Urinary bladder (tissue), 4 donors: Measurements from ENCODE around the gene ATRN. TPM values are rescaled to one million over a fixed set of nuclear protein-coding genes. Genes with fewer than 3 reads are reported as not detected.
"Not testable (repeated sequence)": the region's sequence is repeated elsewhere in the genome, so short reads cannot be mapped to it uniquely, and the experiment has no call there.

Source experiments
- DNase-seq: peaks from one replicate; pipeline ENCODE4 v3.0.0-alpha.2; 2015; ENCODE audit errors: extremely low spot score
- H3K27ac ChIP-seq: one replicate; pipeline ENCODE4 v1.5.1; 2013; ENCODE audit warnings: low read depth, mild to moderate bottlenecking, moderate library complexity
- H3K36me3 ChIP-seq: one replicate; pipeline ENCODE4 v1.6.1; 2013; ENCODE audit warnings: mild to moderate bottlenecking, moderate library complexity; ENCODE audit not compliant: insufficient read depth
- H3K4me1 ChIP-seq: one replicate; pipeline ENCODE4 v1.6.1; 2013; ENCODE audit warnings: mild to moderate bottlenecking, moderate library complexity; ENCODE audit not compliant: insufficient read depth
- H3K4me3 ChIP-seq: one replicate; pipeline ENCODE4 v1.5.1; 2013; ENCODE audit warnings: low read depth, low read length
- WGBS: extraction: QIAGEN DNeasy Blood & Tissue Kit; methylation state at CpG from one replicate; pipeline ENCODE4 v1.1.7; 2013; 5-methylcytosine and 5-hydroxymethylcytosine counted together
- polyA plus RNA-seq: library from polyadenylated mRNA; stranded (reverse); fragments of 200-250 nt; gene quantifications from one replicate; pipeline ENCODE4 v1.2.3, GENCODE V29; 2013
- total RNA-seq: library from RNA; depleted of rRNA; stranded (reverse); fragments of >200 nt; gene quantifications from one replicate; pipeline ENCODE4 v1.2.3, GENCODE V29; 2014
- donor health status: healthy with polysubstance abuse.
- donor health status: healthy.

ATRN gene
- total and polyA plus RNA-seq, 2 donors: 15.2 to 37.6 TPM

DNA sequence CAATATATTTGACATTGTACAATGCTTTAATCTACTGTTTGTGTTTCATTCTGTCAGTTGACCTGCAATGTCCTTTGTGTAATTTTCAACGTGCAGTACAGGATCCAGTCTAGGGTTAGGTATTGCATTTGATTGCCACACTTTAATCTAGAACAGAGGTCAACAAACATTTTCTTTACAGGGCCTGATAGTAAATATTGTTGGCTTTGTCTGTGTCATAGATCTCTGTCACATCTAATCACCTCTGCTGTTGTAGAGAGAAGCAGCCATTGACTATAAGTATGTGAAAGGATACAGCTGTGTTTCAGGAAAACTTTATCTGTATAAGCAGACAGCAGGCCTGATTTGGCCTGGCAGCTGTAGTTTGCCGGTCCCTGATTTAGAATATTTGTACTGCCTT lies 39.3 kb downstream of the ATRN start:
- H3K4me3 ChIP-seq: no peak overlapping the region
- WGBS: 31% methylated on average over 2 of the region's 2 CpGs
- H3K4me1 ChIP-seq: no peaks in the 10 kb centered on the region
- H3K36me3 ChIP-seq: no peaks in the 10 kb centered on the region
- no peak overlapping the region for H3K27ac ChIP-seq
- DNase-seq: no peak

DNA sequence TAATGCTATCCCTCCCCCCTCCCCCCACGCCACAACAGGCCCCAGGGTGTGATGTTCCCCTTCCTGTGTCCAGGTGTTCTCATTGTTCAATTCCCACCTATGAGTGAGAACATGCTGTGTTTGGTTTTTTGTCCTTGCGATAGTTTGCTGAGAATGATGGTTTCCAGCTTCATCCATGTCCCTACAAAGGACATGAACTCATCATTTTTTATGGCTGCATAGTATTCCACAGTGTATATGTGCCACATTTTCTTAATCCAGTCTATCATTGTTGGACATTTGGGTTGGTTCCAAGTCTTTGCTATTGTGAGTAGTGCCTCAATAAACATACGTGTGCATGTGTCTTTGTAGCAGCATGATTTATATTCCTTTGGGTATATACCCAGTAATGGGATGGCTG lies 41.4 kb downstream of the ATRN start:
- WGBS: 93% methylated on average over 3 of the region's 3 CpGs
- H3K36me3 ChIP-seq, H3K27ac ChIP-seq, DNase-seq, H3K4me1 ChIP-seq, H3K4me3 ChIP-seq: not testable (repeated sequence)

DNA sequence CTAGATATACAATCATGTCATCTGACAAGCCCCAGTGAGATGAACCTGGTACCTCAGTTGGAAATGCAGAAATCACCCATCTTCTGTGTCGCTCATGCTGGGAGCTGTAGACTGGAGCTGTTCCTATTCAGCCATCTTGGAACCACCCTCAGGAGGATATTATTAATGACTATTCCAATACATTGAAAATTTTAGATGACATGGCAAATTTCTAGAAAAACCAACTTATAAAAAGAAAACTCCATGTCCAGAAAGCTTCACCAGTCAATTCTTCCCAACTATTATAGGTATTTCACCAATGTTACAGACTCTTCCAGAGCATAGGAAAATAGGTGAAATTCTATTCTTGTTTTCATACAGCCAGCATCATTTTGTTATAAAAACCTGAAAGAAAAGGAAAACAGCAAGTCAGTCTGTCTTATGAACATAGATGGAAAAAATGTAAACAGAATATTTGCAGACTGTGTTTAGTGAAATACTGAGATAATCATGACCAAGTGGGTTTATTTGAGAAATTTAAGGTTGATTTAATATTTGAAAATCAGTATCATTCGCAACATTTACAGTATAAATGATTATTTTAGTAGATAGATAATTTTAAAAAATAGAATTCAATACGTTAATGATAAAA lies 43.3 kb downstream of the ATRN start:
- H3K4me3 ChIP-seq: no peak overlapping the region
- WGBS: 89% methylated on average over 3 of the region's 3 CpGs
- H3K36me3 ChIP-seq: no peaks in the 10 kb centered on the region
- H3K27ac ChIP-seq: no peak overlapping the region
- no peaks in the 10 kb centered on the region for H3K4me1 ChIP-seq
- no peak for DNase-seq

DNA sequence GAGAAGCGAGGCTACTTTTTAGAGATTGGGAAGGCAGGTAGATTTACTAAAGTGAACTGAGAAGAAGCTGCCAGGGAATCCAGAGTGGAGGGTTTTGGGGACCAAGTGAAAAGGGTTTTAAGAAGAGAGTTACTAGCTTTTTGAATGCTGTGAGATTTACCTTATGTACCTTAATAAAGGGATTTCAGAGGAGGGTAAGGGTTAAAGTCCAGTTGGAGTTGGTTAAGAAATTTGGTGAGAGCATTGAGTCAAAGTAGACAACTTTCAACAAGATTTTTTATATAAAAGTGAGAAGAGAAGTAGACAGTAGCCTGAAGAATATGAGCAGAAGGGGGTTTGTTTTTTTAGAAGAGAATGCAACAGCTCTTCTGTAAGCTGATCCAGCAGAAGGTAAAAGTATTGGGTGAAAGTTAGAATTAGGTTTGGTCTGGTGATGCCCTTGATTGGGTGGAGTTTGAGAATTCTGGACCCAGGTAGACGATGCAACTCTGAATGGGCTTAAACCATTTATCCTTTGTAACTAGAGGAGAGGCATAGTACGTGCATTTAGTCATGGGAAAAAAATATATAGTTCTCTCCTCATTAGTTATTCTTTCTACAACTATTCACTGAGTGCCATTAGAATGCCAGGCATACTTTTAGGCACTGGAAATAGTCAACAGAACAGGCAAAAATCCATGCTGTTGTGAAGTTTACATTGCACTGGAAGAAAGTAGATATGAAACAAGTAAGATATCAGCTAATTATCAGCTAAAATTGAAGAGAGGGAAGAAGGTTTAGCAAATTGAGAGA lies 44.8 kb downstream of the ATRN start:
- H3K4me1 ChIP-seq: no peaks in the 10 kb centered on the region
- H3K27ac ChIP-seq: no peak overlapping the region
- H3K36me3 ChIP-seq: no peaks in the 10 kb centered on the region
- no peak overlapping the region for H3K4me3 ChIP-seq
- WGBS: 82% methylated on average over 3 of the region's 3 CpGs
- DNase-seq: no peak

DNA sequence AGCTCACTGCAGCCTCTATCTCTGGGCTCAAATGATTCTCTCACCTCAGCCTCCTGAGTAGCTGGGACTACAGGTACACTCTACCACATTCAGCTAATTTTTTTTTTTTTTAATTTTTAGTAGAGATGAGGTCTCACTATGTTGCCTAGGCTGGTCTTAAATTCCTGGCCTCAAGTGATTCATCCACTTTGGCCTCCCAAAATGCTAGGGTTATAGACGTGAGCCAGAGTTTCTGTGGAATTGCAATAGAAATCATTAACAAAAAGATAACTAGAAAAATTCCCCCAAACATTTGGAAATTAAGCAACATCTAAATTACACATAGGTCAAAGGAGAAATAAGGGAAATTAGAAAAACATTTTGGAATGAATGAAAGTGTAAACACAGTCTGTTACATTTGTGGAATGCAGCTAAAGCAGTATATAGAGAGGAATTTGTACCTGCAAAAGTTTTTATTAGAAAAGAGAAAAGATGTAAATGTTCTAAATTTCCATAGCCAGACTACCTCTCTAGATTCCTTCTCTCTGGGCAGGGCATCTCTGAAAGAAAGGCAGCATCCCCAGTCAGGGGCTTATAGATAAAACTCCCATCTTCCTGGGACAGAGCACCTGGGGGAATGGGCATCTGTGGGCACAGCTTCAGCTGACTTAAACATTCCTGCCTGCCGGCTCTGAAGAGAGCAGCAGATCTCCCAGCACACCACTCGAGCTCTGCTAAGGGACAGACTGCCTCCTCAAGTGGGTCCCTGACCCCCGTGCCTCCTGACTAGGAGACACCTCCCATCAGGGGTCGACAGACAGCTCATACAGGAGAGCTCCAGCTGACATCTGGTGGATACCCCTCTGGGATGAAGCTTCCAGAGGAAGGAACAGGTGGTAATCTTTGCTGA lies 51.3 kb downstream of the ATRN start:
- H3K4me3 ChIP-seq: no peak overlapping the region
- H3K27ac ChIP-seq: no peak overlapping the region
- DNase-seq: no peak
- no peaks in the 10 kb centered on the region for H3K36me3 ChIP-seq
- 96% methylated on average over 5 of the region's 5 CpGs for WGBS
- H3K4me1 ChIP-seq: no peaks in the 10 kb centered on the region

DNA sequence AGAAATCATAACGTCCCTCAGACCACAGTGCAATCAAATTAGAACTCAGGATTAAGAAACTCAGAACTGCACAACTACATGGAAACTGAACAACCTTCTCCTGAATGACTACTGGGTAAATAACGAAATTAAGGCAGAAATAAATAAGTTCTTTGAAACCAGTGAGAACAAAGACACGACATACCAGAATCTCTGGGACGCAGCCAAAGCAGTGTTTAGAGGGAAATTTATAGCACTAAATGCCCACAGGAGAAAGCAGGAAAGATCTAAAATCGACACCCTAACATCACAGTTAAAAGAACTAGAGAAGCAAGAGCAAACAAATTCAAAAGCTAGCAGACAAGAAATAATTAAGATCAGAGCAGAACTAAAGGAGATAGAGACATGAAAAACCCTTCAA lies 53.9 kb downstream of the ATRN start:
- WGBS: 96% methylated on average over 5 of the region's 5 CpGs
- not testable (repeated sequence) for H3K4me1 ChIP-seq, H3K27ac ChIP-seq, DNase-seq, H3K4me3 ChIP-seq, H3K36me3 ChIP-seq

DNA sequence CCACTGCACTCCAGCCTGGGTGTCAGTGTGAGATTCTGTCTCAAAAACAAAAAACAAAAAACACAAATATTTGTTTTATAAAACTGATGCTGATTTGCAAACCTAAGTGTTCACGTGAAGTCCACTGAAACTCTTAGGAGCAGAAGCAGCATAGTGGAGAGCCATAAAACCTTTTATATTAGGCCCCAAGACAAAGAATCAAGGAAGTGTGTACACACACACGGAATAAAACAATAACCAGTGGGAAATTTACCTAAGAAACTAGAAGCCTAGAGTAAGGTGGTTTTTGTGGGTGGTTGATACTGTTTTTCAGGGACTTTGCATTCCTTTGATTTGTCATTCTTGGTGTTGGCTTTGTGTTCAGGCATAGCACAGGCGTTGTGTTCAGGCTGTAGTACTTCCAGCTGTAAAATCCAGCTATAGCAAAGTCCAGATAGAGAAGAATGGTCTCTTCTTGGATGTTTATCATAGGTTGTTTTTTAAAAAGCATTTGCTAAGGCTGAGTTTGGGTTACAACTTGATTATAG lies 61.3 kb downstream of the ATRN start:
- Histone ChIP-seq H3K4me1 (no peaks in the 10 kb centered on the region), H3K36me3 (no peaks in the 10 kb centered on the region), H3K27ac (no peak overlapping the region), H3K4me3 (no peak overlapping the region)
- DNase-seq: no peak
- 87% methylated on average over 3 of the region's 3 CpGs for WGBS

DNA sequence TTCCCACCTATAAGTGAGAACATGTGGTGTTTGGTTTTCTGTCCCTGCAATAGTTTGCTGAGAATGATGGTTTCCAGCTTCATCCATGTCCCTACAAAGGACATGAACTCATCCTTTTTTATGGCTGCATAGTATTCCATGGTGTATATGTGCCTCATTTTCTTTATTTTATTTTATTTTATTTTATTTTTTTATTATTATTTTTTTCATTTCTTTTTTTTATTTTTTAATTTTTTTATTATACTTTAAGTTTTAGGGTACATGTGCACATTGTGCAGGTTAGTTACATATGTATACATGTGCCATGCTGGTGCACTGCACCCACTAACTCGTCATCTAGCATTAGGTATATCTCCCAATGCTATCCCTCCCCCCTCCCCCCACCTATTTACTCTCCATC lies 66.9 kb downstream of the ATRN start:
- not testable (repeated sequence) for H3K36me3 ChIP-seq, DNase-seq, H3K4me3 ChIP-seq, H3K27ac ChIP-seq, H3K4me1 ChIP-seq
- WGBS: 100% methylated on average over 1 of the region's 1 CpG

DNA sequence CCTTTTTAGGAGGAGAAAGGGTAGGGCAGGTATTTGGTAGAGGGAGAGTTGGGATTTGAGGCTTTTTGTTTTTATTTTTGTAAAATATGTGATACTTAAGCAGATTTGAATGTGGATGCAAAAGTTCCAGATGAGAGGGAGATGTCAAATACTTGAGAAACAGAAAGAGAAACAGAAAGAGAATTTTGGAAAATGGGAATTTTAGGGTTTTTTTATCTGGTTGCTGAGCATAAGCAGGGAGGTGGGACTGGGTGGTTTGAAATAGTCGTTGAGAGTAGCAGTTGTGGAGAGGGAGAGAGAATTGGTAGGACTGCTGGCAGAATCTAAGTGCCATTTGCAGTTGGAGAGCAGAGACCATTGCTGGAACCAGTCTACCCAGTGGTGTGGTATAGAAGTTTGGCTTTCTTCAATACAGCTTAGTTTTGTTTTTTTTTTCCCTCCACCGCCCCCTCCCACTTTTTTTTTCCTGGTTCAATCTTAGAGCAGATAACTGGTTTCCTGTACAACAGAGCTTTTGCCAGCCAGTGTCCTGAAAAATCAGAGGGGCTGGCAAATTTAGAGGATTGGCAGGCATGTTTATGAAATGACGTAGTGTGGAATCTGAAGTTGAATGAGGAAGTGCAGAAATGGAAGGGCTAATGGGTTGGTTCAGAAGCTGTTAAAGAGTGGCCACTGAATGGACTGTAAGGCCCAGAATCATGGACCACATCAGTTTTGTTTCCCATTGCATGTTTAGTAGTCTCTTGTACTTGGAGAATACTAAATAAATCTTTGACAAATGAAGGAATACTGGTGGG lies 68.7 kb downstream of the ATRN start:
- H3K27ac ChIP-seq: no peak overlapping the region
- H3K36me3 ChIP-seq: no peaks in the 10 kb centered on the region
- H3K4me3 ChIP-seq: no peak overlapping the region
- WGBS: 60% methylated on average over 3 of the region's 3 CpGs
- no peaks in the 10 kb centered on the region for H3K4me1 ChIP-seq
- no peak for DNase-seq

DNA sequence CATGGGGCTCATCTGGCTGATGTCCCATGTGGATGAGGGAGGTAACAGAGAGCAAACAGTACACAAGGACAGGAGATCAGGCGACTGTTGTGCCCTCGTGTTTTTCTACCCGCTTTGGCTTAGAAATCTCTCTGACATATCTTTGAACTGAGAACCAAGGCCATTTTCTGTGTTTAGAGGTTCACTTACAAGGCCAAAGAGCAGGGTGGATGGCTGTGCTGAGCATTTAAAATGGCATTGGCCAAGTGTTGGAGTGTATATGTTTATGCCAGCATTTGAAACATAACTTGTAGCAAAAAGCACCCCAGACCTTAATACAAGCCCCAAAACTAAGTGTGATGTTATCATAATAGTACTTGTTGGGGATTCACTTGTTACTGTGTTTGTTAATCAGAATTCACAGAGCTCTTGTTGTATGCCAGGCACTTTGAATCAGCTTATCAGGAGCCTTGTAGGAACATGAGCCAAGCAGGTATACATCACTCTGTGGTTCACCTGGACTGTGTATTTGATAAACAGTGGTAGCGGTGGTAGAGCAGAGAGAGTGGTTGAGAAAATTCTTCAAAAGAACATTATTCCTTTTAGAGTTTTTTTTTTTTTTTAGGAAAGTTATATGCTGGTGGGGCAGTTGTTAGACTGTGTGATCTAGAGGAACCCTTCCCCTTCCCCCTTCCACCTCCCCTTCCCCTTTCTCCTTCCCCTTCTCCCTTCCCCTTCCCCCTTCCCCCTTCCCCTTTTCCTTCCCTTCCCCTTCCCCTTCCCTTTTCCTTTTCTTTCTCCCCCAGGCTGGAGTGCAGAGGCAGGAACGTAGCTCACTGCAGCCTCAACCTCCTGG lies 71.3 kb downstream of the ATRN start:
- no peak for DNase-seq

DNA sequence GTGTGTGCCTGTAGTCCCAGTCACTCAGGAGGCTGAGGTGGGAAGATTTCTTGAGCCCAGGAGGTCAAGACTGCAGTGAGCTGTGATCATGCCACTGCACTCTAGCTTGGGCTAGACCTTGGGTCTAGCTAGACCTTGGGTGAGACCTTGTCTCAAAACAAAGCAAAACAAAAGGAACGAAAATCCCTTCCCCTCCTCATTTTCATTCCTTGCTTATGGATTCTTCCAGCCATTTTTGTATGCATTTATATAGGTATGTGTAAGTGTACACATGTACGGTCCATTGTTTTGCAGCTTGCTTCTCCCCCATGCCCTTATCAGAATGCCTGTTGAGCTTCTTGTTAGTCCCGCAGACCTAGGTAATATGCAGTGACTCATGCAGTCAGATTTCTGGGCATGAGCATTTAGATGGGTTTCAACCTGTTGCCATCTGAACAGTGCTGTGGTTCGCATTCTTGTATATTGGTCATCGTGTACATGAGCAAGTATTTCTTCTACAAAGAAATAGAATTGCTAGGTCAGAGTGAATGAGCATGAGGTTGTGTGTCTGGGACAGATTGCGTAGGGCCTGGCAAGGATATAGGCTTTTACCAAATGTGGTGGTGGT lies 73.2 kb downstream of the ATRN start:
- 89% methylated on average over 6 of the region's 6 CpGs for WGBS
- Histone ChIP-seq H3K36me3 (peaks cover 3% of the 10 kb centered on the region), H3K4me1 (no peaks in the 10 kb centered on the region), H3K27ac (no peak overlapping the region), H3K4me3 (no peak overlapping the region)
- peak; percentile 39 for DNase-seq

More for the DNA sequence above, 71.3 kb downstream of the ATRN start:
- no peak overlapping the region for H3K27ac ChIP-seq
- H3K36me3 ChIP-seq: no peaks in the 10 kb centered on the region
- 87% methylated on average over 5 of the region's 5 CpGs for WGBS
- H3K4me1 ChIP-seq: no peaks in the 10 kb centered on the region
- no peak overlapping the region for H3K4me3 ChIP-seq

DNA sequence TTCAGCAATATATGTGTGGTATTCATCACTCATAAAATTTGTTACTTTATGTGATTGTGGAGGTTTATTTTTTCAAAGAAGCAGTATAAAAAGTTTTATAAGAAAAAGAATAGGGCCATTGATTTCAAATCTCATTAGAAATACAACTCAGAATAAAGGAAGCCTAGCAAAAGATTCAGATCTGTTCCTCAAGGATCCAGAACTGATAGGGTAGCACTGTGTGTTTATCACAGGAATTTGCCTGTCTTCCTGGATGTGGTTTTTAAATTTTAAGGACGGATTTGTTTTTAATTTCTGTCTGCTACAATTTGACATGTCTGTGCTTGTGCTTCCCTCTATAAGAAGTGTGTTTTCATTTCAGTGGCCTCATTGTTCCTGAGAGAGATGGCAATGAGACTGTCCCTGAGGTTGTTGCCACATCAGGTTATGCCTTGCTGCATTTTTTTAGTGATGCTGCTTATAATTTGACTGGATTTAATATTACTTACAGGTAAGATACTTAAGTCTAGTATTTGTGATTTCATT lies 74.6 kb downstream of the ATRN start:
- Histone ChIP-seq H3K36me3 (peaks cover 3% of the 10 kb centered on the region), H3K4me1 (no peaks in the 10 kb centered on the region), H3K4me3 (no peak overlapping the region), H3K27ac (no peak overlapping the region)
- no peak for DNase-seq
- 57% methylated on average over 1 of the region's 1 CpG for WGBS
